Neutrophil (primary cell): ENCODE measurements around the gene GPRC5B.

ENCODE experiments used
- H3K27ac ChIP-seq: fragments of 200-600 bp; sonication (generic); 2 replicates; pipeline ENCODE4 v1.5.1; 2016; ENCODE audit warnings: mild to moderate bottlenecking, moderate library complexity
- H3K27me3 ChIP-seq: fragments of 200-600 bp; sonication (generic); 2 replicates; pipeline ENCODE4 v1.6.0; 2016; ENCODE audit warnings: mild to moderate bottlenecking
- H3K36me3 ChIP-seq: fragments of 200-600 bp; sonication (generic); 2 replicates; pipeline ENCODE4 v1.5.1; 2017
- H3K4me1 ChIP-seq, 2 experiments: fragments of 200-600 bp in 1 of 2; sonication (generic) in 1 of 2; 1 replicate in 1 of 2; 2 replicates in 1 of 2; pipeline versions ENCODE4 v1.5.1 to v1.6.1; 2013 to 2016; ENCODE audit warnings: low read depth in 1 of 2, low read length in 1 of 2, mild to moderate bottlenecking in 1 of 2, moderate library complexity in 1 of 2; ENCODE audit not compliant: control insufficient read depth in 1 of 2, insufficient read depth in 1 of 2
- H3K4me3 ChIP-seq, 2 experiments: fragments of 200-600 bp in 1 of 2; sonication (generic) in 1 of 2; 1 replicate in 1 of 2; 2 replicates in 1 of 2; pipeline ENCODE4 v1.5.1; 2013 to 2016; ENCODE audit warnings: low read depth in 1 of 2, low read length in 1 of 2, mild to moderate bottlenecking in 1 of 2, moderate library complexity in 1 of 2
- H3K9me3 ChIP-seq: fragments of 200-600 bp; sonication (generic); 2 replicates; pipeline ENCODE4 v1.5.1; 2016
- TF ChIP-seq, protein P1 (sequence below): fragments of 200-600 bp; sonication (generic); IDR thresholded peaks from 2 replicates; pipeline ENCODE4 v1.5.1; 2016; ENCODE audit warnings: antibody characterized with exemption

Gene GPRC5B

DNA sequence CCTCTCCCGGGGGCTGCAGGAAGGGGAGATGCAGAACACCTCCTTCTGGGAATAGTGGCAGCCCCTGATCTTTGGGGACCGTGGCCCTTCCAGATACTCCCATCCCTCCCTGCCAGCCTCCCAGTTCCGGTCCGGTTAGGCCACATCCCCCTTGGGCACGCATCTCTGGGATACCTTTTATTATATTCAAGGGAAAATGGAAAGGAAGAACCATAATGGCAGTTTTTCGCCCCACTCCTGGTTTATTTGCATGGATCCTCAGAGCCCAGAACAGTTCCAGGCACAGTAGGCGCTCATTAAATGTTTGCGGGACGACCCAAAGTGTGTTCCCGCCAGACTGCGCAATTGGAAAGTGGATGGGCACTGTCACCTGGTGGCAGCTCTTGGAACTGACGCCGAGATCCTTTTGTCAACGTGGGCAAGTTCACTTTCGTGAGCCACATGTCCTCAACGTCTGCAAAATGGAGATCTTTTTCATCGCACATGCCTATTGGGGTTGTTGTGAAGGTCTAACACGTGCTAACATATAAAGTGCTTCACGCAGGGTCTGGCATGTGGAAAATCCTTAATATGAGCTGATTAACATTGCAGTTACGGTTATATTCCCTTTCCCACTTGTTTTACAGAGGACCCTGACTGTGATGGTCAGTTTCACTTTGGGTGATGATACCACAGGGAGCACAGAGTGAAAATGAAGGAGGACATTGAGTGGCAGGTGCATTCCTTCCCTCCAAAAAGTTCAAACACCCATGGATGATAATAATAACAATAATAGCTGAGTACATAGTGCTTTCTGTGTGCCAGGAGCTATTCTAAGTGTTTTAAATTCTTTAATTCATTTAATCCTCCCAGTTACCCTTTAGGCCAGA is 1.7 kb upstream of the GPRC5B start:
- TF ChIP-seq, protein P1, sequence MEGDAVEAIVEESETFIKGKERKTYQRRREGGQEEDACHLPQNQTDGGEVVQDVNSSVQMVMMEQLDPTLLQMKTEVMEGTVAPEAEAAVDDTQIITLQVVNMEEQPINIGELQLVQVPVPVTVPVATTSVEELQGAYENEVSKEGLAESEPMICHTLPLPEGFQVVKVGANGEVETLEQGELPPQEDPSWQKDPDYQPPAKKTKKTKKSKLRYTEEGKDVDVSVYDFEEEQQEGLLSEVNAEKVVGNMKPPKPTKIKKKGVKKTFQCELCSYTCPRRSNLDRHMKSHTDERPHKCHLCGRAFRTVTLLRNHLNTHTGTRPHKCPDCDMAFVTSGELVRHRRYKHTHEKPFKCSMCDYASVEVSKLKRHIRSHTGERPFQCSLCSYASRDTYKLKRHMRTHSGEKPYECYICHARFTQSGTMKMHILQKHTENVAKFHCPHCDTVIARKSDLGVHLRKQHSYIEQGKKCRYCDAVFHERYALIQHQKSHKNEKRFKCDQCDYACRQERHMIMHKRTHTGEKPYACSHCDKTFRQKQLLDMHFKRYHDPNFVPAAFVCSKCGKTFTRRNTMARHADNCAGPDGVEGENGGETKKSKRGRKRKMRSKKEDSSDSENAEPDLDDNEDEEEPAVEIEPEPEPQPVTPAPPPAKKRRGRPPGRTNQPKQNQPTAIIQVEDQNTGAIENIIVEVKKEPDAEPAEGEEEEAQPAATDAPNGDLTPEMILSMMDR: peak; percentile 52
- H3K4me1 ChIP-seq: peaks cover 14 to 23% of the 10 kb centered on the region in 2 experiments
- H3K36me3 ChIP-seq: no peaks in the 10 kb centered on the region
- H3K4me3 ChIP-seq: no peak overlapping the region
- no peak overlapping the region for H3K27ac ChIP-seq
- no peaks in the 10 kb centered on the region for H3K9me3 ChIP-seq
- peaks cover 56% of the 10 kb centered on the region for H3K27me3 ChIP-seq

DNA sequence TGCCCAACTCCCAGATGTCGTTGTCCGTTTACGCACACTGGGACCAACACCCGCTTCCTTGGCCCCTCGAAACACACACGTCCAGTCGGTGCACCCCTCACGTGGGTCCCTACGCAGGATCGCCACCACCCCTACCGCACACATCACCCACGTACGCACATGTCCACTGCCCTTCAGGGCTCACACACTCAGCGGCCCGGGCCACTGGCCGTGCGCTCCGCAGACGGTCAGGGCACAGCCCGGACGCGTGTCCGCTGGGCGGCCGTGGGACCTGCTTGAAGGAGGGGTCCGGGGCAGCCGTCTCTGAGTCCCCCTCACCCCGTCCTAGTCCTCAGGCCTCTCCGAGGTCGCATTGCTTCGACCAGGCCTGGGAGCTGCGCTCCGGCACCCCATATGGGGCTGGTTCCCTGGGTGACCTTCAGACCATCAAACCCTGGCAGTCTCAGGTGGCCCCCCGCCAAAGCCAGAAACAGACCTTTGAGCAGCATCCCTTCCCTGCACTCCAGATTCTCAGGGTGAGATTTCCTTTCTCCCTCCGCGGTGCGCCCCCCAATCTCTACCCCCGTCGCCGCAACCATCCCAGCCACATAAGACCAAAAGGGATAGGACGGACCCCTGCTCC is 914 bp upstream of the GPRC5B start:
- Histone ChIP-seq H3K4me1 (peaks cover 14 to 23% of the 10 kb centered on the region in 2 experiments), H3K27me3 (peaks cover 64% of the 10 kb centered on the region), H3K9me3 (no peaks in the 10 kb centered on the region), H3K36me3 (no peaks in the 10 kb centered on the region), H3K4me3 (peak overlapping the region; percentile 20 to 30), H3K27ac (no peak overlapping the region)
- TF ChIP-seq, protein P1: no peak

GRCh38 chr16:19883966-19884485 is 622 bp downstream of the GPRC5B start:
- H3K27me3 ChIP-seq: peaks cover 66% of the 10 kb centered on the region
- H3K4me3 ChIP-seq: no peak overlapping the region
- peaks cover 14 to 23% of the 10 kb centered on the region in 2 experiments for H3K4me1 ChIP-seq

GRCh38 chr16:19883296-19883965 is 1.2 kb downstream of the GPRC5B start:
- H3K4me1 ChIP-seq: peaks cover 14 to 23% of the 10 kb centered on the region in 2 experiments
- peaks cover 66% of the 10 kb centered on the region for H3K27me3 ChIP-seq
- no peak overlapping the region for H3K4me3 ChIP-seq
- no peaks in the 10 kb centered on the region for H3K9me3 ChIP-seq
- H3K27ac ChIP-seq: no peak overlapping the region
- H3K36me3 ChIP-seq: no peaks in the 10 kb centered on the region
- TF ChIP-seq, protein P1: no peak

More at GRCh38 chr16:19883966-19884485, 622 bp downstream of the GPRC5B start:
- Histone ChIP-seq H3K27ac (no peak overlapping the region), H3K36me3 (no peaks in the 10 kb centered on the region), H3K9me3 (no peaks in the 10 kb centered on the region)
- TF ChIP-seq, protein P1: no peak

GRCh38 chr16:19882646-19883045 is 2.0 kb downstream of the GPRC5B start:
- TF ChIP-seq, protein P1: no peak
- no peak overlapping the region for H3K27ac ChIP-seq
- H3K4me3 ChIP-seq: no peak overlapping the region
- H3K36me3 ChIP-seq: no peaks in the 10 kb centered on the region
- H3K27me3 ChIP-seq: peaks cover 66% of the 10 kb centered on the region
- H3K9me3 ChIP-seq: no peaks in the 10 kb centered on the region
- H3K4me1 ChIP-seq: peaks cover 14 to 23% of the 10 kb centered on the region in 2 experiments
